Cardiac muscle cell (in vitro differentiated cells and primary cell): Measurements from ENCODE around the gene TNIK. TPM values are rescaled to one million over a fixed set of nuclear protein-coding genes. Genes with fewer than 3 reads are reported as not detected.
A peak's percentile ranks its signal among the peaks of the same experiment; 100 is the strongest.

Source experiments
- DNase-seq, 2 donors: peaks; one replicate each; pipeline versions ENCODE4 v3.0.0 to v3.0.0-alpha.2; 2010 to 2017; ENCODE audit warnings: low read depth in 1 of 2, low spot score in 1 of 2
- H3K27ac ChIP-seq: fragments of 200-600 bp; sonication (generic); 2 replicates; pipeline ENCODE4 v1.5.1; 2016
- H3K27me3 ChIP-seq: fragments of 200-600 bp; sonication (generic); 2 replicates; pipeline ENCODE4 v1.6.0; 2016; ENCODE audit warnings: control low read depth
- H3K36me3 ChIP-seq: fragments of 200-600 bp; sonication (generic); 2 replicates; pipeline ENCODE4 v1.5.1; 2016; ENCODE audit warnings: control low read depth
- H3K4me1 ChIP-seq: fragments of 200-600 bp; sonication (generic); 2 replicates; pipeline ENCODE4 v1.8.1; 2017; ENCODE audit warnings: low read depth, mild to moderate bottlenecking, mixed run types
- H3K4me3 ChIP-seq: fragments of 200-600 bp; sonication (generic); 2 replicates; pipeline ENCODE4 v1.5.1; 2016; ENCODE audit warnings: mild to moderate bottlenecking
- H3K9me3 ChIP-seq: fragments of 200-600 bp; sonication (generic); 2 replicates; pipeline ENCODE4 v1.5.1; 2017; ENCODE audit warnings: low read depth, mild to moderate bottlenecking, control low read depth
- polyA plus RNA-seq: library from polyadenylated mRNA; unstranded; fragments of >200 nt; fragmentation: Nextera tagmentation; extraction: Ambion mirVana; gene quantifications from 2 replicates; pipeline ENCODE4 v1.2.1, GENCODE V29; 2016
- total RNA-seq: library from RNA; depleted of rRNA; stranded (reverse); fragments of >200 nt; gene quantifications from 2 replicates; pipeline ENCODE4 v1.2.3, GENCODE V29; 2016
- TF ChIP-seq, protein P1 (sequence below): IDR thresholded peaks from 2 replicates; pipeline ENCODE4 v1.5.1; 2012; ENCODE audit warnings: low read depth, mild to moderate bottlenecking, low read length

Gene TNIK
- total and polyA plus RNA-seq, 2 experiments from 2014 or later, result 32.8 to 55.1 TPM

- no peak for DNase-seq
- Histone ChIP-seq H3K27ac (no peak overlapping the region), H3K4me3 (no peak overlapping the region), H3K27me3 (no peaks in the 10 kb centered on the region), H3K9me3 (no peaks in the 10 kb centered on the region), H3K4me1 (peaks cover 13% of the 10 kb centered on the region), H3K36me3 (no peaks in the 10 kb centered on the region)
- TF ChIP-seq, protein P1, sequence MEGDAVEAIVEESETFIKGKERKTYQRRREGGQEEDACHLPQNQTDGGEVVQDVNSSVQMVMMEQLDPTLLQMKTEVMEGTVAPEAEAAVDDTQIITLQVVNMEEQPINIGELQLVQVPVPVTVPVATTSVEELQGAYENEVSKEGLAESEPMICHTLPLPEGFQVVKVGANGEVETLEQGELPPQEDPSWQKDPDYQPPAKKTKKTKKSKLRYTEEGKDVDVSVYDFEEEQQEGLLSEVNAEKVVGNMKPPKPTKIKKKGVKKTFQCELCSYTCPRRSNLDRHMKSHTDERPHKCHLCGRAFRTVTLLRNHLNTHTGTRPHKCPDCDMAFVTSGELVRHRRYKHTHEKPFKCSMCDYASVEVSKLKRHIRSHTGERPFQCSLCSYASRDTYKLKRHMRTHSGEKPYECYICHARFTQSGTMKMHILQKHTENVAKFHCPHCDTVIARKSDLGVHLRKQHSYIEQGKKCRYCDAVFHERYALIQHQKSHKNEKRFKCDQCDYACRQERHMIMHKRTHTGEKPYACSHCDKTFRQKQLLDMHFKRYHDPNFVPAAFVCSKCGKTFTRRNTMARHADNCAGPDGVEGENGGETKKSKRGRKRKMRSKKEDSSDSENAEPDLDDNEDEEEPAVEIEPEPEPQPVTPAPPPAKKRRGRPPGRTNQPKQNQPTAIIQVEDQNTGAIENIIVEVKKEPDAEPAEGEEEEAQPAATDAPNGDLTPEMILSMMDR, result no peak
Observed at GRCh38 chr3:171353423-171353822, 106.8 kb downstream of the TNIK start.

GRCh38 chr3:171352387-171352935 is 107.7 kb downstream of the TNIK start:
- H3K4me1 ChIP-seq, result peaks cover 22% of the 10 kb centered on the region
- no peaks in the 10 kb centered on the region for H3K9me3 ChIP-seq
- no peak overlapping the region for H3K27ac ChIP-seq
- H3K27me3 ChIP-seq, result no peaks in the 10 kb centered on the region
- TF ChIP-seq, protein P1, result no peak
- H3K4me3 ChIP-seq, result no peak overlapping the region
- DNase-seq, result no peak
- H3K36me3 ChIP-seq, result no peaks in the 10 kb centered on the region

DNA sequence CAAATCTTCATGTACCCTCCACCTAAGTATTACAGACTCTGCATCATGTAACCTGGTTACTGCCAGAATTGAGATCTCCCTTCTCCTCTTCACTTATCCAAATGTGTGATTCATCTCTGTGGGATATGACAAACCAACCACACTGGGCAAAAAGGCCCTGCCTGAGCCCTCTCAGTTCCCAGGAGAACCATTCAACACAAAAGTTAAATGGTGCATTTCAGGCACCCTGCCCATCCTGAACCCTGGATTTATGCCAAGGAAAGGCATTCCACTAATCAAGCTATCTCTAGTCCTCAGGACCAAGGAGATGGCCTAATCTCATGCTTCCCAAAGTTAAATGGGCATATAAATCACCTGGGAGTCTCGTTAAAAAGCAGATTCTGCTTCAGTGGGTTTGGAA is 108.5 kb downstream of the TNIK start:
- DNase-seq, result peak in 1 of 2 donors; percentile 86
- H3K9me3 ChIP-seq, result no peaks in the 10 kb centered on the region
- no peaks in the 10 kb centered on the region for H3K36me3 ChIP-seq
- H3K27me3 ChIP-seq, result no peaks in the 10 kb centered on the region
- H3K27ac ChIP-seq, result peak overlapping the region; percentile 44
- H3K4me1 ChIP-seq, result peaks cover 30% of the 10 kb centered on the region
- H3K4me3 ChIP-seq, result no peak overlapping the region
- TF ChIP-seq, protein P1, result no peak

DNA sequence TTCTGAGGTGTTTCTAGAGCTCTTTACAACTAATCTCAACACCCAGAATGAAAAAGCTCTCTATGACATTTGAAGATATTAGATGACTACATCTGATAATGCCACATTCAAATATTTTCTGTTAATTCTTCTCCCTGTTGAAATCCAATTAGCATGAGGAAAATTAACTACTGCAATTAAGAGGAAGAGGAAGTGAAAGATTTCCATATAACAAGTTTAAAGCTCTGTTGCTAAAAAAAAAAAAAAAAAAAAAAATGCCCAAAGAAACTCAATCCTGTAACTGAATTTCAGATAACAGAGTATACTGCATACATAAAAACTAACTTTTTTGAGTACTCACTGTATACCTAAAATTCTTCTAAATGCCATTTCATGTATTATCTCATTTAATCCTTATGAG is 109.8 kb downstream of the TNIK start:
- H3K27ac ChIP-seq, result no peak overlapping the region
- TF ChIP-seq, protein P1, result no peak

DNA sequence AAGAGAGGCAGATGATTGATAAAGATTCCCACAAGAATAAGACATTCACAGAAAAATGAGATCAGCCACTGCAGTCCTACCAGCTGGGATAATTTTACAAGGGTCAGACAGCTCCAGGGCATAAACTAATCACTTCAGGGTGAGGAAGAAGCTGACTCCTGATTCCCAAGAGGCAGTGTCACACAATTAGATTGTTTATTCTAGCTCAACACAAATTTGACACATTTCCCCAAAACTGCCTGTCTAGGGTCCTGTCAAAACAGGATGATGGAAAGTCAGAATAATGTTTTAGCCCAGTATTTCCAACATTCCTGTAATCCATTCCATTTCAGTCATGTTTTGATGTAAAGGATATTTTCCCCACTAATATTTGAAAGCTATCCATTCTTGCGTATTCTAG is 110.8 kb downstream of the TNIK start:
- Histone ChIP-seq H3K4me3 (no peak overlapping the region), H3K27ac (peak overlapping the region; percentile 26), H3K9me3 (no peaks in the 10 kb centered on the region), H3K4me1 (peaks cover 32% of the 10 kb centered on the region), H3K27me3 (no peaks in the 10 kb centered on the region), H3K36me3 (no peaks in the 10 kb centered on the region)
- TF ChIP-seq, protein P1, result no peak
- no peak for DNase-seq

More for the DNA sequence above, 109.8 kb downstream of the TNIK start:
- no peak for DNase-seq
- no peaks in the 10 kb centered on the region for H3K27me3 ChIP-seq
- H3K9me3 ChIP-seq, result no peaks in the 10 kb centered on the region
- no peak overlapping the region for H3K4me3 ChIP-seq
- peaks cover 32% of the 10 kb centered on the region for H3K4me1 ChIP-seq
- H3K36me3 ChIP-seq, result no peaks in the 10 kb centered on the region

DNA sequence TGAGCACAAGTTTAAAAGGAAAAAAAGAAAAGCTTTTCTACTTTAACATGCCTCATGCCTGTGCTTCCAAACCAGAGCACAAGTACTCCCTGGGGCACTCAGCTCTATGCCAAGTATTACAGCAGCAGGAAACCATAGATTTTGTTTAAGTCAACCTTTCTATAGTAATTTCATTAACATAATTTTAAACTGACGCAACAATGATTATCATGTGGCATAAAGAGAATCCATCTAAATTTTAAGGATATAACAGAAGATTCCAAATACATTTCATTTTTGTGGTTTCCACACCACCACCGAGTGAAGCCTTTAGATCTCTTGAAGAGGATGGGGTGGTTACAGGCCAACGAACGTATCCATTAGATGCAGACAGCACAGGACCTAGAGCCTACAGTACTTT is 112.1 kb downstream of the TNIK start:
- Histone ChIP-seq H3K4me1 (peaks cover 32% of the 10 kb centered on the region), H3K27ac (peak overlapping the region; percentile 63), H3K4me3 (no peak overlapping the region), H3K9me3 (no peaks in the 10 kb centered on the region), H3K27me3 (no peaks in the 10 kb centered on the region), H3K36me3 (no peaks in the 10 kb centered on the region)
- peak in 1 of 2 donors; percentile 71 for DNase-seq
- TF ChIP-seq, protein P1, result no peak
